Upper lobe of left lung (tissue), 6 donors: ENCODE data around the gene KRT75. TPM values are rescaled to one million over a fixed set of nuclear protein-coding genes. Genes with fewer than 3 reads are reported as not detected.
A peak's percentile ranks its signal among the peaks of the same experiment; 100 is the strongest.

ENCODE experiments used
- ATAC-seq, 2 donors: fragments of 200-7000 bp; cut with Tn5 transposase; one replicate each; pipeline ENCODE4 v1.9.1; 2022; ENCODE audit warnings: mild to moderate bottlenecking in 2 of 2, moderate library complexity in 2 of 2; ENCODE audit not compliant: low FRiP score in 2 of 2
- DNase-seq, 2 donors: peaks; one replicate each; pipeline ENCODE4 v3.0.0-alpha.2; 2019 to 2020
- H3K27ac ChIP-seq, 4 donors: fragments of 200-600 bp; sonication (generic); one replicate each; pipeline ENCODE4 v1.5.1; 2016 to 2019
- H3K27me3 ChIP-seq, 4 donors: fragments of 200-600 bp; sonication (generic); one replicate each; pipeline ENCODE4 v1.5.1; 2017 to 2019
- H3K36me3 ChIP-seq, 4 donors: fragments of 200-600 bp; sonication (generic); one replicate each; pipeline ENCODE4 v1.5.1; 2016 to 2019
- H3K4me1 ChIP-seq, 4 donors: fragments of 200-600 bp; sonication (generic); one replicate each; pipeline ENCODE4 v1.5.1; 2018 to 2019
- H3K4me3 ChIP-seq, 4 donors: fragments of 200-600 bp; sonication (generic); one replicate each; pipeline ENCODE4 v1.5.1; 2017 to 2019; ENCODE audit warnings: mild to moderate bottlenecking in 2 of 4, moderate library complexity in 1 of 4
- H3K9me3 ChIP-seq, 4 donors: fragments of 200-600 bp; sonication (generic); one replicate each; pipeline ENCODE4 v1.5.1; 2018 to 2019
- CTCF ChIP-seq, 6 experiments: fragments of 450-650 bp in 4 of 6; fragments of 200-600 bp in 2 of 6; sonication (generic) in 2 of 6; IDR thresholded peaks; one replicate each; pipeline ENCODE4 v1.5.1; 2016 to 2019; ENCODE audit warnings: antibody characterized with exemption in 6 of 6
- EP300 ChIP-seq, 4 donors: sonication (generic); formaldehyde crosslinking; IDR thresholded peaks; one replicate each; pipeline ENCODE4 v1.5.1; 2017; ENCODE audit warnings: antibody characterized with exemption in 4 of 4, control low read depth in 2 of 4
- POLR2A ChIP-seq, 4 donors: fragments of 450-650 bp; IDR thresholded peaks; one replicate each; pipeline ENCODE4 v1.5.1; 2016 to 2017; ENCODE audit warnings: antibody characterized with exemption in 4 of 4, mild to moderate bottlenecking in 2 of 4
- POLR2AphosphoS5 ChIP-seq, 2 donors: sonication (generic); formaldehyde crosslinking; IDR thresholded peaks; one replicate each; pipeline ENCODE4 v1.5.1; 2017; ENCODE audit warnings: antibody characterized with exemption in 2 of 2
- WGBS, 2 donors: methylation state at CpG; one replicate each; pipeline ENCODE4 v1.1.5; 2017 to 2018; 5-methylcytosine and 5-hydroxymethylcytosine counted together
- total RNA-seq, 6 donors: library from RNA; depleted of rRNA in 4 of 6; stranded (reverse); fragments of >200 nt in 4 of 6; gene quantifications; one replicate each; pipeline versions ENCODE4 v1.1.0 to v1.2.1, GENCODE V29; 2016 to 2021
- donor health status: DM: no; HTN: no; CAD: no; lungs with moderate emphysema.
- donor health status: DM: no; HTN: yes; CAD: no; lungs with severe emphysema.

The KRT75 gene
- total RNA-seq, result not detected

GRCh38 chr12:52434081-52434733 is at the start of gene KRT75:
Gene KRT75, minus strand, starts transcription at chr12:52434371. Its CDS starts 67 bp downstream, at chr12:52434304.
- H3K27ac ChIP-seq, result no peak within 1 kb of the TSS
- H3K36me3 ChIP-seq, result no peaks in the 10 kb centered on the region
- H3K27me3 ChIP-seq, result no peaks in the 10 kb centered on the region
- H3K9me3 ChIP-seq, result no peaks in the 10 kb centered on the region
- ATAC-seq, result no peak
- no peaks in the 10 kb centered on the region for H3K4me1 ChIP-seq
- TF ChIP-seq EP300 (IDR thresholded peaks at IDR 0.05), result no peak
- TF ChIP-seq POLR2AphosphoS5 (IDR thresholded peaks at IDR 0.05), result no peak
- no peak for TF ChIP-seq CTCF (IDR thresholded peaks at IDR 0.05)
- TF ChIP-seq POLR2A (IDR thresholded peaks at IDR 0.05), result no peak
- DNase-seq, result peak; percentile 17 to 63
- H3K4me3 ChIP-seq, result no peak within 1 kb of the TSS
- 77 to 89% methylated on average over 15 to 20 of the region's 20 CpGs for WGBS, 2 donors

GRCh38 chr12:52480073-52480472 is 45.9 kb upstream of the KRT75 start:
- TF ChIP-seq CTCF (IDR thresholded peaks at IDR 0.05), result no peak
- TF ChIP-seq EP300 (IDR thresholded peaks at IDR 0.05), result no peak
- no peak overlapping the region for H3K4me3 ChIP-seq
- DNase-seq, result no peak
- ATAC-seq, result no peak
- no peak overlapping the region for H3K27ac ChIP-seq
- H3K4me1 ChIP-seq, result no peaks in the 10 kb centered on the region
- 56 to 64% methylated on average over 2 to 3 of the region's 3 CpGs for WGBS, 2 donors
- peaks cover 0 to 4% (median 0%) of the 10 kb centered on the region in 4 donors for H3K9me3 ChIP-seq
- no peaks in the 10 kb centered on the region for H3K36me3 ChIP-seq
- H3K27me3 ChIP-seq, result no peaks in the 10 kb centered on the region

- Histone ChIP-seq H3K36me3 (no peaks in the 10 kb centered on the region), H3K27ac (no peak overlapping the region), H3K9me3 (no peaks in the 10 kb centered on the region), H3K4me1 (no peaks in the 10 kb centered on the region), H3K4me3 (no peak overlapping the region), H3K27me3 (no peaks in the 10 kb centered on the region)
- WGBS, 2 donors, result 68 to 94% methylated on average over 2 of the region's 2 CpGs
- no peak for TF ChIP-seq POLR2AphosphoS5 (IDR thresholded peaks at IDR 0.05)
- no peak for TF ChIP-seq EP300 (IDR thresholded peaks at IDR 0.05)
- TF ChIP-seq CTCF (IDR thresholded peaks at IDR 0.05), result no peak
- TF ChIP-seq POLR2A (IDR thresholded peaks at IDR 0.05), result no peak
- no peak for DNase-seq
- no peak for ATAC-seq
Observed at GRCh38 chr12:52477651-52478050, 43.5 kb upstream of the KRT75 start.

- H3K27ac ChIP-seq, result no peak overlapping the region
- no peak for DNase-seq
- H3K4me1 ChIP-seq, result no peaks in the 10 kb centered on the region
- ATAC-seq, result no peak
- 94 to 96% methylated on average over 2 of the region's 2 CpGs for WGBS, 2 donors
- H3K4me3 ChIP-seq, result no peak overlapping the region
- H3K27me3 ChIP-seq, result no peaks in the 10 kb centered on the region
- no peaks in the 10 kb centered on the region for H3K9me3 ChIP-seq
- no peak for TF ChIP-seq EP300 (IDR thresholded peaks at IDR 0.05)
- TF ChIP-seq CTCF (IDR thresholded peaks at IDR 0.05), result no peak
- TF ChIP-seq POLR2AphosphoS5 (IDR thresholded peaks at IDR 0.05), result no peak
- no peak for TF ChIP-seq POLR2A (IDR thresholded peaks at IDR 0.05)
- H3K36me3 ChIP-seq, result no peaks in the 10 kb centered on the region
Observed at GRCh38 chr12:52474212-52474611, 40.0 kb upstream of the KRT75 start.

GRCh38 chr12:52473768-52474167 is 39.6 kb upstream of the KRT75 start, which contains the start of gene KRT6C:
Gene KRT6C, minus strand, starts transcription at chr12:52473805. Its CDS starts 68 bp downstream, at chr12:52473737.
- Histone ChIP-seq H3K4me3 (no peak within 1 kb of the TSS), H3K27ac (no peak within 1 kb of the TSS), H3K36me3 (no peaks in the 10 kb centered on the region), H3K9me3 (no peaks in the 10 kb centered on the region), H3K27me3 (no peaks in the 10 kb centered on the region), H3K4me1 (no peaks in the 10 kb centered on the region)
- TF ChIP-seq EP300 (IDR thresholded peaks at IDR 0.05) (no peak), POLR2AphosphoS5 (IDR thresholded peaks at IDR 0.05) (no peak), CTCF (IDR thresholded peaks at IDR 0.05) (no peak), POLR2A (IDR thresholded peaks at IDR 0.05) (no peak)
- no peak for DNase-seq
- WGBS, 2 donors, result 72 to 75% methylated on average over 4 of the region's 4 CpGs
- no peak for ATAC-seq
